HG03045 (cell line): ENCODE results near the gene HINT3.
"Not testable (repeated sequence)": the region's sequence is repeated elsewhere in the genome, so short reads cannot be mapped to it uniquely, and the experiment has no call there.

Source experiments
- ATAC-seq: cut with Tn5 transposase; IDR thresholded peaks from one replicate; pipeline ENCODE4 v1.9.1; 2021; ENCODE audit warnings: mild to moderate bottlenecking, moderate library complexity; ENCODE audit not compliant: unreplicated experiment

Gene HINT3

DNA sequence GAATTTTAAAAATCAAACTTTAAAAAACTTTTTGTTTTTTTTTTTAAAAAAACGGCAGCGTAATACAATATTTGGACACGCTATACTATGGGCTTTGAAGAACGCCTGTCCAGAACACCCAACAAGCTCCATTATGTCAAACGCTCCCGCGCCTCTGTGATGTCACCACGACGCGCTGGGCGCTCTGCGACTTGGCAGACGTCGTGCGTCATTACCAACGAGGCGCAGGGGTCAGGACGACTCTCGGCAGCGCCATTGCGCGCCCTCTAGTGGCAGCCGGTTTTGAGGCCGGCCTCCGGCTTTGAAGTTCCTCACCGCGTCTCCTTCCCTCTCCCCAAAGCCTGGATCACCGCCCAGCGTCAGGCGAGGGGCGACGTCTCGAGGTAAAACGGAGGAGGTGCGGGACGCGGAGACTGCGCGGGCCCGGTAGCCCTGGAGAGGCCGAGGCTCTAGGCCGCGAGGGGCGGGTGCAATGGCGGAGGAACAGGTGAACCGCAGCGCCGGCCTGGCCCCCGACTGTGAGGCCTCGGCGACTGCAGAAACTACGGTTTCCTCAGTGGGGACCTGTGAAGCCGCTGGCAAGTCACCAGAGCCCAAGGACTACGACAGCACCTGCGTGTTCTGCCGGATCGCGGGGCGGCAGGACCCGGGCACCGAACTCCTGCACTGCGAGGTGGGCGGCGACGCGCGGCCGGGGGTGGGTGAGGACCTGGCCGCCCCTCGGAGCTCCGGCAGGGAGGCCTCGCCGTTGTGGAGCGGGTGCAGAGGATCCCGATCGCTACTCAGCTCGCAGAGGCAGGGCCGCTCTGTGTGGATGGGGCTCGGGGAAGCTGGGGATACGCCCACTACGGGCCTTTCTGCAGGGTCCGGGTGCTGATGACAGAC, at the start of gene HINT3:
TSS of gene HINT3 (plus strand) at position 265 of the 885 bp plus-strand sequence. CDS start at position 473, 208 bp downstream.
- peak; percentile 94 for ATAC-seq

DNA sequence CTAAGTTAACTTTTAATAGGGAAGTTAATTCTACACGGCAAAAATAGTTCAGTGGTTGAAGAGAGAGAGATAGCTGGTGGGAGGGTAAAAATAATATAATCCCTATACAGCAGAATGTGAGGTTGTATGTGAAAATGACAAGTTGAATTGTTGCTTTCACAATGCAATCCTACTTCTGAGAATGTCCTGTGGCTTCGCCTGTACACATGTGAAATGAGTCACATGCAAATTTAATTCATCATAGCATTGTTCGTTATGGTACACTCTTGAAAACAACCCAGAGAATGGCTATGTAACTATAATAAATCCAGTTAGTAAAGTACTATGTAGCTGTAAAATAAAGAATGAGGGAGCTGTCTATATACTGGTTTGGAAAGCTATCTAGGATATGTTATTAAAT, 46.0 kb upstream of the HINT3 start:
- ATAC-seq: peak; percentile 99

DNA sequence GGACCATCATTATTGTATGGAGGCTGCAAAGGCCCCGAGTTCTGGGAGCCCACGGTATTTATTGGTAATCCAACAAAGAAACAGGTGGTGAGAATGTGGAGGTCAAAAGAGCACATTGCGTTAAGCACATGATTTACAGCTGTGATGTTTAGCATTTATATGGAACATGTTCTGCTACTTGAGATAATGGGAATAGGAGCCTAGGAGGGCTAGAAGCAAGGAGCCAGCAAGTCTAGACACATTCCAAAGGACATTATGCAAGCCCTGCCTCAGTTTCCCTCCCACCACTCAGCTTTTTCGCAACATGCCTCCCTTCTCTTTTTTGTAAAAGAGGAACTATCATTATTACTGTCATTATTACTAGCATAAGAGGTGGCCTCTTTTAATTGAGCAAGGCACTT, 45.5 kb upstream of the HINT3 start:
- ATAC-seq: not testable (repeated sequence)

DNA sequence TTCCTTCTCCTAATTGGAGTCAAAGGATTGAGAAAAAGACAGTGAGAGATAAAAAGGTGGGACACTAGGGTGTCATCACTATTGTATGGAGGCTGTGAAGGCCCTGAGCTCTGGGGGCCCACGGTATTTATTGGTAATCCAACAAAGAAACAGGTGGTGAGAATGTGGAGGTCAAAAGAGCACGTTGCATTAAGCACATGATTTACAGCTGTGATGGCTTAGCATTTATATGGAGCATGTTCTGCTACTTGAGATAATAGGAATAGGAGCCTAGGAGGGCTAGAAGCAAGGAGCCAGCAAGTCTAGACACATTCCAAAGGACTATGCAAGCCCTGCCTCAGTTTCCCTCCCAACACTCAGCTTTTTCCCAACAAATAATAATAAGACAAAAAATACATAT, 44.1 kb upstream of the HINT3 start:
- not testable (repeated sequence) for ATAC-seq

DNA sequence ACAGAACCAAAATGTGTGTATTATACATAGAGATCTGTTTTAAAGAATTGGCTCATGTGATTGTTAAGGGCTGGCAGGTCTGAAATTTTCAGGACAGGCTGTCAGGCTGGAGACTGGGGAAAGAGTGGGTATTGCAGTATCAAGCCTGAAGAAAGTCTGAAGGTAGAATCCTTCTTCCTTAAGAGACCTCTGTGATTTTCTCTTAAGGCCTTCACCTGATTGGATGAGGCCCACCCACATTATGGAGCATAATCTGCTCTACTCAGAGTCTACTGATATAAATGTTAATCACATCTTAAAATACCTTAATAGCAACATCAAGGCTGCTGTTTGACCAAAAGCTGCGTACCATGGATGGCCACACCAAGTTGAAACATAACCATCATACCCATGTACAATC, 43.4 kb upstream of the HINT3 start:
- no peak for ATAC-seq

DNA sequence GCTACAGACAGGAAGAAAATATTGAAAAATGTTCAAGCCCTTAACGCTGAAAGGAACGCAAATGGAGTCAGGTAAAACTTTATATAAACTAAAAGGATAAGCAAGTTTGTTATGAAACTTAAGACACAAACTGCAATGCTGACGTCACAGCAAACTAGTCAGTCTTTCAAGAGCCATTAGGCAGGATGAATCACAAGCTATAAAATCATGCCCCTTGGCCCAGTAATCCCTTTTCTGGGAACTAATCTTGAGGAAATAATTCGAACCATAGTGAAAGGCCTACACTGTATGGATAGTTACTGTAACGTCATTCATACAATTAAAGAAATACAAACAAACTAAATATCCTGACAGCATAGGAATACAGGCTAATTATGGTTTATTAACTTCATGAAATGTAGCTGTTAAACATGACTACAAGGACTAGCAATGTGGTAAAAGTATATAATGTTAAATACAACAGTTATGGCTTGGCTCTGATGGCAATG, 42.7 kb upstream of the HINT3 start:
- no peak for ATAC-seq

DNA sequence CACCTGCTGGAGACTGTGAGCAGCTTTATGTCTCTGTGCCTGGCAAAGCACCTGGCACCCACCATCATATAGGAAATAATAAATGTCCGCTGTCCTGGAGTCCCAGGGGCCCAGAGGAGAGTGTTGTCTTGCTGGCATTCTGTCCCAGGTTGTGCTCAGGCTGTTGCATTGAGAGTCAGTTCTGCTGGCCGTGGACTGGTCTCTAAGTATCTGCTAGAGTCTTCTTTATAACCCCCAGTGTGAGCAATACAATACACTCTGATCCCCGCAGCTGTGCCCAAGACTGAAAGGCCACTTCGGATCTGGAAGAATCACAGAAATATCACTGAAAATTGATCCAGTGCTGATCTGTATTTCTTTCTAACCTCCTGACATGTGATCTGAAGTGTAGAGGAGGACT, 38.3 kb upstream of the HINT3 start:
- ATAC-seq: no peak

DNA sequence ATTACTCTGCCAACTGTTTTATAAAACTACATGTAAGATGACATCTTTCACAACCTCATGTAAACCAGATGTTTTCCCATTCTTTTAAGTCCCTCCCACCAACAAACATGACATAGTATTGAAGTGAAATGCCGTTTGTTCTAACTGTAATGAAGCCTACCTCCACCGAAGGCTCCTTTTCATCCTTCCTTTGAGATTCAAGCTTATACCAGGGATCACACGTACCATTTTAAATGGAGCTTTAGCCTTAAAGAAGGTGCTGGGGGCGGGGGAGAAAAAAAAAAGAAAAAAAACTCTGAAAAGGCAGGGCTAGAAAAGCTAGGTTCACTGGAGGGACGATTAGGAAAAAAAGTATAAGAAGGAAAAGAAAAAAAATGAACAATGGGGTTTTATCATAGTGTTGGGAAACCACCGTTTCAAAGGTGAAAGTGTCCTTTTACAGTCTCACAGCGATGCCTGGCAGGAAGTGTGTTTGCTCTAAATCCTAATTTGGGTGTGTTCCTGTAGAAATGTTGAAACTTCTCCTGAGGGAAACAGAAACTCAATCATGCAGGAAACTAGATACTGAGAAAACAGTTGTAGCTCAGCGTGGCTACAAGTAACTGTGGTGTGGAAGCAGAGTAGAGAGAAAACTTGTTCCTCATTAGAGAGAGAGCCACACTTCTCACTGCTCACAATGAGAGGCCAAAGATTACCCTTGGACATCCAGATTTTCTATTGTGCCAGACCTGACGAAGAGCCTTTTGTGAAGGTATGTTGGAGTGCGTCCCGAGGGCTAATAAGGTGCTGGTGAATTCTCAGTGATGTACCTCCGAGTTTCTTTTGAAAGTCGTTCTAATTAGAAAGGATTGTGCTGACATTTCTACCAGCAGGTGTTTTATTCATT, 37.6 kb upstream of the HINT3 start:
- ATAC-seq: peak; percentile 96

DNA sequence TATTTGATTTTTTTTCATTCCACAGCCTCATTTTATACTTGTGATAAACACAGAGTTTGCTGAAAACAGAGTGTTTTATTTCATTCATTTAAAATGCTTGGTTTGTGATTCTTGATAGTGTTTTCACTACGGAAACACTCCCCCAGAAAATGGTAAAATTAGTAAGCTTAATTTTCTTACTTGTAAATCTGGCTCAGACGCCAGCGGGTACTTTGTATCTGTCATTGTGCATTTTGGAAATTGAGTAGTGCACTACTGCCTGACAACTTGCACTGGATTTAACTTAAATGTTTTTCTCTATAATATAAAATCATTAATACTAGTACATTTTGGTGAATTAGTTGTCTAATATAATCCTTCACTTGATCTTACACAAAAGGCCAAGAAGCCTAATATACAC, 37.0 kb upstream of the HINT3 start:
- ATAC-seq: peak; percentile 11

DNA sequence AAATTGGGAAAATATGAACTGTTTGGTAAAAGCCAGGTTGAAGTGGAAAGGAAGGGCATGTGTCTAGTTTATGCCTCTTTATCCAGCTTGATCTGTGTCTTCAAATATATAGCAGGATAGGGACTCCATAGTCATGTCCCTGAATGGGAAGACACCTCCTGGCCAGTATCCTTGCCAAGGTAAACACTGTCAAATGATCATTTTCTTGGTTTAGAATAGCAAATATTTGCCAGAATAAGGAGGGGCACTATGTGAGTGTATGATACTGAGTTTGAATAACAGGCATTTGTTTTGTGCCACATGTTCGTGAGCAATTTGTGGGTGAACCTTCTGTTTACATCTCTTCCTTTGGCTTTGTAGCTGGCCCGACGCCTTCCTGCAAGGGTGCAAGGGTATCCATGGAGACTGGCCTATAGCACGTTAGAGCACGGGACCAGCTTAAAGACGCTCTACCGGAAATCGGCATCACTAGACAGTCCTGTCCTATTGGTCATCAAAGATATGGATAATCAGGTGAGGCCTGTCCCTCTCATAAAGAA, 34.2 kb upstream of the HINT3 start:
- ATAC-seq: no peak

DNA sequence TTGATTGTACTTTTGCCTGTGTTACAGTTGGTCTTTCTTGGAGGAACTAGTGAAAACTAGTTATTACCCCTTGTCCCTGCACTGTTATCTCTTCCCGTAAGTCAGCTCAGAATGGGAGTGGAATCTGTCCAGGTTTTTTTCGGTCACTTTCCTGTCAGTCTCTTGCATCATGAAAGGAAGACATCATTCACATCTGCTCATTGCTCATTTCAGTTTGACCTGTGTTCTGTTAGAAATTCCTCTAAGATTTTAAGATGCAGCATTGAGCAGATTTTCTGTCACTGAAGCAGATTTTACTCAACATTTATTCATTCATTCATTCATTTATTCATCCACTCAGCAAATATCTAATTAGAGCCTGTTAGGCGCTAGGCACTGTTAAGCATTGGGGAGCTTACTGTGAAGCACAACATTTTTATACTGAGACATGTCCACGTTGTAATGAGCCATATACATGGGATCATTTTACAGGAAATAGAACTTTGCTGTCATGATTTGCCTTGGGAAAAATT, 33.1 kb upstream of the HINT3 start:
- ATAC-seq: no peak

DNA sequence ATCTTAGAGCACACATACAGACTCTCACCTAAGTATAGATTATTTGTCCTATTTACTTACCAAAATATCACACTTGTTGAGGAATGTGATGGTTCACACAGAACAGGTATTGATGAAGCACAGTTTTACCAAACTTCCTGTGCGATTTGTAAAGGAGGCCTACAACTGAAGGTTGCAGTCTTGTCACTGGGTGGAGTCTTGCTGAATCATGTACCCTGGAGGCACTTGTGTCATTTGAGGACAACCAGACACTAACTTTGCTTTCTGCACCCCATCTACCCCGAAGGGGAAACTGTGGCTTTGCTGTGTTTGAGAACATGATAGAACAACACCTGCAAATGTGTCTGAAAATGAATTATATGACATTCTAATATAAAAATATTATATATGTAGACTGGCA, 32.4 kb upstream of the HINT3 start:
- no peak for ATAC-seq

DNA sequence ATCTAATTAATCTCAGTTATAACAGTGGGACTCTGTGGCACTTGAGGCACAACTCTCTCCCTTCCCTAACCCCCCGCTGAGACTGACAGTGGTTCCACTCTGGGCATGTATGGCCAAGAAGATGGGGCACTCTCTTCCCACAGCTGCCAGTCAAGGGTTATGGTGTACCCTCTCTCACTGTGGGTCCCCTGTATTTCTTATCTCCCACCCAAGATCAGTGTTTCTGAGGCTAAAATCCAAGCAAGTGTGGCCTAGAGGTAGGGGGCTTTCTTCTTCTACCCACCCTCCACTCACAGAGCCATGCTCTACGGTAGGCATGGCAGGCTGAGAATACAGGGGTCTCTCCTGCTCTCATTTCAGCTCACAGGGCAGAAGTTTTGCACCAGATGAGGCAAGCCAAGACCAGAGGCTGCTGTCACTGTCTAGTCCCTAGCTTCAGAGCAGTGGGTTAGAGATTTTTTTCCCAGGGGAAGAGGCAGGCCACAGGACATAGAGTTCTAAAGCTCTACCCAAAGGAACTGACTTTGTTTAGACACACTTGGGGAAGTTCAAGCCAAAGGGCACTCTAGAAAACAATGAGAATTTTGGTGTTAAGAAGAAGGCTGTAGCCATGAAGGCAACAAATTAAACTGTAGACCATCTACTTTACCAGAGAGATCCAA, 31.7 kb upstream of the HINT3 start:
- ATAC-seq: no peak

DNA sequence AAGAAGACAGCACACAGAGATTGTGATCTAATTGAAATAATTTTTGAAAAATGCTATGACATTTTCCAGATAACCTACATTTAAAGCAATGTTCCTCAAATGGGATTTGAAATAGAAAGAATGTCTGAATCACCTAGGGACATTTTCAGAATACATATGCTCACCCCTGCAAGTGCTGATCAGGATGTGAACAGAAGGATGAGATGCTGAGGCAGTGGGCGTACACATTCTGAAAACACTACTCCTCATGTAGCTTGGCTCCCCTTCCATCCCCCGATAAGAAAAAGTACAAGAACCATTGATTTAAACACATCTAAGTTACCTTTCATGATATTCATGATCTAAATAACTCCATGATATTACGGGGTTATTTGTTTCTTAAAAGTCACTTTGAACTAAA, 29.9 kb upstream of the HINT3 start:
- ATAC-seq: no peak

DNA sequence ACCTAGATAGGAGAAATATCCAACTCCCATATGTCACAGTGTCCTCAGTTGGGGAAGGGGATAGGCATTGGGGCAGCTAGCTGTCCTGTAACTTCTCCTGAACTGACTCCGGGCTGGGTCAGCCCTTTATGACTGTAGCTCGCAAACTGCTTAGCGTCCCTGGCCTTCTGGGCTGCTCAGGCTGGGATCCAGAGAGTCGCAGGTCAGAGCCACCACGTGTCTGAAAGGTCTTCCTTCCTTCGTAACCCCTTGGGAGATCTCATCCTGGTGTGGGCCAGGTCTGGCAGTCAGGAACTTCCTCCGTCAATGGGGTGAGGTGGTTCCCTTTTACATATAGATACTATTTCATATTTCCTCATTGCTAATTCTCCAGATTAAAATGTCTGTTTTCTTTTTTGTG, 28.8 kb upstream of the HINT3 start:
- ATAC-seq: no peak

DNA sequence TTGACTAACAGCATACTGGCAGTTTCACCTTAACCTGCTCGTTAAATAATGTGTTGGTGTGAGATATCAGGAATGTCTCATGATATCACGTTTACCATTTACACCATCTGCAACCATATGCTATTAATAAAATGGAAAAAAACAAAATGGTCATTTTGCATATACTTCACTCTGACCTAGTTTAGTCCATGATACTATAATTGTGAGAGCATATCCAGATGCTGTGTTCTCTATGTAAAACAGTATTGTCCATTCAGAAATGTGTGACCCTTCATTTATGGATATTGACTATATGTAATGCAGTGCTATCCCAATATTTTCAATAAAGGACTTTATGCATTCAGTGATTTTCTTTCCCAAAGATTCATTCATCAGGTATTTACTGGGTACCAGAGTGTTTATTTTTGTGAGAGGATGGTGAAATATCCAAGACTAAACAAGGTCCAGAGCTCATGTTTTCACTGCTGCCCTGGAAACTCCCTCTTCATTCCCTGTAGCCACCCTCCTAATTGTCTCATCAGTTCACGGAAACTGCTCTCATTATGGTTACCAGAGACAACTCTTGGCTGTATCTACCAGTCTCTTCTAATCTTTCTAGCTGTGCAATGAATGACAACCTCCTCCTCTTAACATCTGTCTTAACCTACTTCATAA, 25.7 kb upstream of the HINT3 start:
- ATAC-seq: no peak

DNA sequence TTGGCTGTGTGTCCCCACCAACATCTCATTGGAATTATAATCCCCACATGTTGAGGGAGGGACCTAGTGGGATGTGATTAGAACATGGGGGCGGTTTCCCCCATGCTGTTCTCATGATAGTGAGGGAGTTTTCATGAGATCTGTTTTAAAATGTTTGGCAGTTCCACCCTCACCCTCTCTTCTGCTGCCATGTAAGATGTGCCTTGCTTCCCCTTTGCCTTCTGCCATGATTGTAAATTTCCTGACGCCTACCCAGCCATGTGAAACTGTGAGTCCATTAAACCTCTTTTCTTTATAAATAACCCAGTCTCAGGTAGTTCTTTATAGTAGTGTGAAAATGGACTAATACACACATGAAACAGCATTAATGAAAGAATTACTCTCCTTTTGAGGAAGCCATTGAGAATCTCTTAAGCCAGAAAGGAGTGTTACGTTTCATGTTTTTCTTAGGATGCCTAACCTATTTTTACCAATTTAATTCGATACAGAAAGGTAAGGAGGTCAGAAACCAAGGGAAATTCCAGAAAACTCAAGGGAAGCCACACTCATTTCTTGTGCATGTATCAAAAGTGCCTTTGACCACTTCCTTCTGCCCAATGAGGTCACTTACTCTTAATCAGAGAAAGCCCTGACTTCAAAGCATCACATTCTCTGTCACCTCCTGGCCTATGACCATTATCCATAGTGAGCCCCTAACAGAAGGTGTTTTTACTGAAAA, 24.7 kb upstream of the HINT3 start:
- no peak for ATAC-seq

DNA sequence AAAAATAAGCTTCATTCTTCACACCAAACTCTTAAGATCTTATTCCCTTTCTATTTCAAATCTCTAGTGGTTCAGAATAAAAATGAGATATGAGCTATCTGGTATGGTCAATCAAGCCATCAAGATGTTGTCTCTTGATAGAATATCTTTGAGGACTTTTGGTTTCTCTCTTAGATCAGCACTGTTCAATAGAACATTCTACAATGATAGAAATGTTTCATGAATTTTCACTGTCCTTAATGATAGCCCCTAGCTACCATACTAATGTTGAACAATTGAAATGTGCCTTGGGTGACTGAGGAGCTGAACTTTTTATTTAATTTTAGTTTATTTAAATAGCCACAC, 24.1 kb upstream of the HINT3 start:
- ATAC-seq: no peak

DNA sequence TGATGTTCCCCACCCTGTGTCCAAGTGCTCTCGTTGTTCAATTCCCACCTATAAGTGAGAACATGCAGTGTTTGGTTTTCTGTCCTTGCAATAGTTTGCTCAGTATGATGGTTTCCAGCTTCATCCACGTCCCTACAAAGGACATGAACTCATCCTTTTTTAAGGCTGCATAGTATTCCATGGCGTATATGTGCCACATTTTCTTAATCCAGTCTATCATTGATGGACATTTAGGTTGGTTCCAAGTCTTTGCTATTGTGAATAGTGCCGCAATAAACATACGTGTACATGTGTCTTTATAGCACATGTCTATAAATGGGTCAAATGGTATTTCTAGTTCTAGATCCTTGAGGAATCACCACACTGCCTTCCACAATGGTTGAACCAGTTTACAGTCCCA, 21.1 kb upstream of the HINT3 start:
- ATAC-seq: not testable (repeated sequence)

DNA sequence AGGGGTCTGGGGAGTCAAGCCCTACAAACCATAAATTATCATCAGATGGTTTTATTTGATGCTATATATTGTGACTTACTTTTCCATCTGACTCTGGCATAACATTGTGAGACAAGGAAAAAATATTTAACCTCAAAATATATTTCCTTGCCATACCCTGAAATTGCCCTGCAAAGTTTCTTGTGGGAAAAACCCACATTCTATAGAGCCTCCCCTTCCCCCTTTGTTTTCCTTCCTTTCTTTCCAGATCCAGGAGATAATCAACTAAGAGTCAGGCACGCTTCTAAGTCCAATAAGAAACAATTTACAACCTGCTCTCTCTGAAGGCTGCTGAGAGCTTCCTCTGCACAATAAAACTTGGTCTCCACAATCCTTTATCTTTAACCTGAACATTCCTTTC, 17.5 kb upstream of the HINT3 start:
- no peak for ATAC-seq
